ENCODE data around the gene CSK. TPM values are rescaled to one million over a fixed set of nuclear protein-coding genes. Genes with fewer than 3 reads are reported as not detected.

Gene CSK
- total and polyA plus RNA-seq, 2 experiments from 2014 or later: 13.6 to 27.5 TPM

DNA sequence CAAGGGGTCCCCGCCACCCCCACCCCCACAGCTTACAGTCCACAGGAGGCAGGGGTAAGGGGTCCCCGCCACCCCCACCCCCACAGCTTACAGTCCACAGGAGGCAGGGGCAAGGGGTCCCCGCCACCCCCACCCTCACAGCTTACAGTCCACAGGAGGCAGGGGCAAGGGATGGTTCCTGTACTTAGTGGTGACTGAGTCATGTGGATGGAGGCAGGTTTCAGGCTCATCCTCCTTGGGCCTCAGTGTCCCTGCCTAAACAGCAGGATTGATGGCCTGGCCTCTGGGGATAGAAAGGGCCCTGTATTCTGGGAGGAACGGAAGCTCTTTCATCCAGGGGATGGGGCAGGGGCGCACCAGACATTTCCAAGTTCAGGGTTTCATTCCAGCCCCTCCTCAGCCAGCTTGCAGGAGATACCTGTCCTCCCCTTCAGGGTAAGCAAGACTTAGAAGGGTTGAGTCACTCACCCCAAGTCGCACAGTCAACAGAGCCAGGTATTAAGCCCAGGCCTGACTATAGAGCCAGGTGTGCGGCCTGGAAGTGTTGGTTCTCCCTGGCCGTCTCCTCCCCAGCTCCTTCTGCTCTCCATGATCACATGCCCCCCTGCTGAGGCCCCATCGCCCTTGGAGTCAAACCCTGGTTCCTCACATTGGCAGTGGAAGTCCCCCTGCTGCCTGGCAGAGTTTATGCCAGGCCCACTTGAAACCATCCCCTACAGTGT lies 12.5 kb downstream of the CSK start:
- Mint-ChIP-seq H3K4me3 (no peak overlapping the region), H3K9me3 (no peaks in the 10 kb centered on the region), H3K27me3 (ENCODE audit: insufficient read depth, low read depth, poor library complexity) (peaks cover 16% of the 10 kb centered on the region), H3K36me3 (ENCODE audit: low read depth) (no peaks in the 10 kb centered on the region), H3K27ac (no peak overlapping the region), H3K4me1 (peaks cover 11% of the 10 kb centered on the region)
- H3K4me1 ChIP-seq (ENCODE audit: insufficient read depth): peaks cover 5% of the 10 kb centered on the region
- peaks cover 16% of the 10 kb centered on the region for H3K79me2 ChIP-seq (replicated peaks; ENCODE audit: insufficient read depth)
- H3K27ac ChIP-seq (ENCODE audit: low read depth): no peak overlapping the region
- no peaks in the 10 kb centered on the region for H3F3A ChIP-seq (replicated peaks; ENCODE audit: low read depth)
- TF ChIP-seq EZH2 (IDR thresholded peaks at IDR 0.05; ENCODE audit: low read depth, unreplicated experiment) (no peak), CTCF (conservative IDR thresholded peaks at IDR 0.05; ENCODE audit: low read depth in 2 of 2) (no peak)
- H4K20me1 ChIP-seq (replicated peaks; ENCODE audit: insufficient read depth): peaks cover 29% of the 10 kb centered on the region
- H3K4me3 ChIP-seq: no peak overlapping the region
- no peak for DNase-seq (ENCODE audit: low spot score)
- ATAC-seq: no peak
- H2AFZ ChIP-seq: no peak overlapping the region
- no peaks in the 10 kb centered on the region for H3K27me3 ChIP-seq (ENCODE audit: insufficient read depth)
- no peaks in the 10 kb centered on the region for H3K36me3 ChIP-seq (ENCODE audit: insufficient read depth)
- H3K9me2 ChIP-seq (ENCODE audit: insufficient read depth): no peaks in the 10 kb centered on the region
- H3K4me2 ChIP-seq: no peak overlapping the region

DNA sequence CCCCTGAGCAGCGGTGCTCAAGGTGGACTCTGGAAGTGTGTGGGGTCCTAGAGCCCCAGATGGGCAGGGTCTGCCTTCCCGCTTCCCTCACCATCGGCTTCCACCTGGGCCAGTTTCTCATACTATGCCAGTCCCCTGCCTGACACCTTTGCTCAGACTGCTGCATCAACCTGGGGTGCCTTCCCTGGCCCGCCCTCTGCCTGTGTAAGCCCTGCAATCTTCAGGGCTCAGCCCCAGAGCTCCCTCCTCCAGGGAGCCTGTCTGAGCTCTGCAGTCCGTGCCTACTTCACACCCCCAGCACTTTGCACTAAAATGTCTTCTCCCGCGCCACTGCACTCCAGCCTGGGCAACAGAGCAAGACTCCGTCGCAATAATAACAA lies 13.1 kb downstream of the CSK start:
- no peaks in the 10 kb centered on the region for H3K9me3 Mint-ChIP-seq
- Histone ChIP-seq H2AFZ (no peak overlapping the region), H4K20me1 (replicated peaks; ENCODE audit: insufficient read depth) (peaks cover 24% of the 10 kb centered on the region), H3K4me2 (no peak overlapping the region), H3K9me2 (ENCODE audit: insufficient read depth) (no peaks in the 10 kb centered on the region), H3K27ac (ENCODE audit: low read depth) (no peak overlapping the region), H3K79me2 (replicated peaks; ENCODE audit: insufficient read depth) (peaks cover 12% of the 10 kb centered on the region), H3K27me3 (ENCODE audit: insufficient read depth) (no peaks in the 10 kb centered on the region), H3K4me3 (no peak overlapping the region), H3K4me1 (ENCODE audit: insufficient read depth) (no peaks in the 10 kb centered on the region; the same call in 1 of the 2 replicates), H3F3A (replicated peaks; ENCODE audit: low read depth) (no peaks in the 10 kb centered on the region), H3K36me3 (ENCODE audit: insufficient read depth) (no peaks in the 10 kb centered on the region; the same call in 1 of the 2 replicates)
- no peak overlapping the region for H3K27ac Mint-ChIP-seq
- H3K36me3 Mint-ChIP-seq (ENCODE audit: low read depth): no peaks in the 10 kb centered on the region
- peaks cover 9% of the 10 kb centered on the region for H3K4me1 Mint-ChIP-seq
- peaks cover 12% of the 10 kb centered on the region for H3K27me3 Mint-ChIP-seq (ENCODE audit: insufficient read depth, low read depth, poor library complexity)
- DNase-seq (ENCODE audit: low spot score): no peak
- no peak overlapping the region for H3K4me3 Mint-ChIP-seq
- no peak for ATAC-seq
- TF ChIP-seq ZNF114 (CRISPR knock-in tag; IDR thresholded peaks at IDR 0.05) (no peak), NANOG (IDR thresholded peaks at IDR 0.05; ENCODE audit: borderline replicate concordance) (no peak), CTCF (conservative IDR thresholded peaks at IDR 0.05; ENCODE audit: low read depth in 2 of 2) (no peak), REST (IDR thresholded peaks at IDR 0.05; ENCODE audit: unreplicated experiment) (no peak), ZNF462 (CRISPR knock-in tag; IDR thresholded peaks at IDR 0.05) (no peak), EZH2 (IDR thresholded peaks at IDR 0.05; ENCODE audit: low read depth, unreplicated experiment) (no peak)

Data from GM23338 (cell line).